IPS-18c (cell line): ENCODE data around the gene PATL2.

Experiments
- H3K4me3 ChIP-seq: 2 replicates; pipeline ENCODE4 v1.7.0; 2013; ENCODE audit warnings: low read depth, mild to moderate bottlenecking, low read length, moderate library complexity; ENCODE audit not compliant: insufficient read depth
- H3K9me3 ChIP-seq: one replicate; pipeline ENCODE4 v1.6.1; 2013; ENCODE audit warnings: mild to moderate bottlenecking, low read length, moderate library complexity; ENCODE audit not compliant: control insufficient read depth, insufficient read depth

PATL2 gene

DNA sequence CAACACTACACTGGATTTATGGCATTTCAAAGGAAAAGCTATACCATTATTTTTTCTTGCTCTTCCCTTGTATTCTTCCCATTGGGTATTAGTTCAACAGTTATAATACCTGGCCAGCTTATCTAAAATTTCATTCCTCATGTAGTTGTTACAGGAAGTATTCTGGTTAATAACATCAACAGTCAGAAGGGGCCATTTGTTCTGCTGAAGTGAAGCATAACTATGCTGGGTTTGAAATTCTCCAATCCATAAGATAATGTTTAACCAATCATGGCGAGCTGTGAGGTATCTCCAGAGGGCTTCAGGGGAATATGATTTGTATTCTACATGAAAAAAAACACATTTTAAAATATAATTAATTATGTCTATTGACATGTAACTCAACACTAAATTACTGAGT lies 91.0 kb downstream of the PATL2 start:
- H3K4me3 ChIP-seq, result no peak overlapping the region

DNA sequence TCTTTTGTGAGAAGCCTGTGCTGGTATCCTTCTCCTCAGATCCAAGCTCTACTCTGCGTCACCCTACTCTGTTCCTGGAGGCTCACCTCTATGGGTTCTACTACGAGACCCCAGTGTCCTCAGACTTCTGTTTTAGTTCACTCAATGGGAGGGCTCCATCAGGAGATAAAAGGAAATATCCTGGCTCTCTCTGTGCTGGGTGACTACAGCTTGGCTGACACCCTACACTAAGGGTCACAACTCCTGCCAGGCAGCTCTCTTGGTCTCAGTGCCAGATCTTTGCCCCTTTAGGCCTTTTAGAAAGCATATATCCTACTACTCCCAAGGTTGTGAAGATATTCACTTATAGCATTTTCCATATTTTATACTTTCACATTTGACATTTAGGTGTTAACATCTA lies 94.1 kb downstream of the PATL2 start:
- Histone ChIP-seq H3K4me3 (no peak overlapping the region), H3K9me3 (peaks cover 3% of the 10 kb centered on the region)

More for the DNA sequence above, 91.0 kb downstream of the PATL2 start:
- no peaks in the 10 kb centered on the region for H3K9me3 ChIP-seq
